Naive thymus-derived CD8-positive, alpha-beta T cell (primary cell): ENCODE results near the gene LRRK1. TPM values are rescaled to one million over a fixed set of nuclear protein-coding genes. Genes with fewer than 3 reads are reported as not detected.

Experiments used
- ATAC-seq, 2 donors: fragments of 150-1000 bp; cut with Tn5 transposase in 1 of 2; sonication (Bioruptor Pico), chemical (Tn5 transposase) in 1 of 2; 1 replicate in 1 of 2; 2 replicates in 1 of 2; pipeline ENCODE4 v1.10.0; 2021; ENCODE audit warnings: mild to moderate bottlenecking in 2 of 2, moderate library complexity in 2 of 2
- POLR2A ChIA-PET: fragments of 350-600 bp; sonication (Branson Sonifier 250); formaldehyde crosslinking; loops from one replicate; lab custom pipeline; 2021; ENCODE audit warnings: antibody characterized with exemption; lab: Charles Lee
- DNase-seq, 10 donors: peaks; one replicate each; pipeline versions ENCODE4 v3.0.0 to v3.0.0-alpha.2; 2020 to 2022
- H3K27ac Mint-ChIP-seq, 10 donors: one replicate each; pipeline ENCODE4 v1.8.0; 2020 to 2022; ENCODE audit warnings: mild to moderate bottlenecking in 10 of 10, mixed read lengths in 10 of 10, moderate library complexity in 4 of 10, inconsistent platforms in 1 of 10
- H3K27me3 Mint-ChIP-seq, 5 donors: one replicate each; pipeline ENCODE4 v1.8.0; 2021 to 2022; ENCODE audit warnings: mixed read lengths in 5 of 5
- H3K36me3 Mint-ChIP-seq, 3 donors: one replicate each; pipeline ENCODE4 v1.8.0; 2020 to 2022; ENCODE audit warnings: mixed read lengths in 3 of 3, mild to moderate bottlenecking in 2 of 3, inconsistent platforms in 1 of 3
- H3K4me1 Mint-ChIP-seq, 4 donors: one replicate each; pipeline ENCODE4 v1.8.0; 2021 to 2022; ENCODE audit warnings: mixed read lengths in 4 of 4
- H3K4me3 Mint-ChIP-seq, 10 donors: one replicate each; pipeline ENCODE4 v1.8.0; 2020 to 2022; ENCODE audit warnings: mild to moderate bottlenecking in 10 of 10, mixed read lengths in 10 of 10, moderate library complexity in 6 of 10, inconsistent platforms in 1 of 10
- H3K9me3 Mint-ChIP-seq, 9 donors: one replicate each; pipeline ENCODE4 v1.8.0; 2020 to 2022; ENCODE audit warnings: mixed read lengths in 9 of 9, mild to moderate bottlenecking in 3 of 9, inconsistent platforms in 1 of 9, moderate library complexity in 1 of 9
- polyA plus RNA-seq, 3 donors: library from polyadenylated mRNA; unstranded; fragments of 300-500 nt; fragmentation: Illumina TruSeq; gene quantifications; one replicate each; pipeline ENCODE4 v1.2.3, GENCODE V29; 2021
- total RNA-seq, 8 experiments: library from RNA in 2 of 8; stranded (reverse) in 2 of 8; gene quantifications; one replicate each; pipeline ENCODE4 v1.2.3 and lab custom pipeline; 2021 to 2026

LRRK1 gene
- total and polyA plus RNA-seq, 5 experiments from 2014 or later: 0.78 to 2.7 TPM; not detected in 3

- peaks cover 25 to 86% (median 44%) of the 10 kb centered on the region in 5 donors for H3K27me3 Mint-ChIP-seq
These were observed 25.2 kb upstream of the LRRK1 start for GRCh38 chr15:100893964-100894295.

GRCh38 chr15:100895721-100896120, 23.4 kb upstream of the LRRK1 start:
- DNase-seq (peak in 1 of 10 donors; percentile 10), ATAC-seq (no peak)
- Mint-ChIP-seq H3K4me3 (no peak overlapping the region), H3K36me3 (no peaks in the 10 kb centered on the region), H3K4me1 (peaks cover 0 to 2% (median 0%) of the 10 kb centered on the region in 4 donors), H3K9me3 (no peaks in the 10 kb centered on the region), H3K27ac (no peak overlapping the region), H3K27me3 (peaks cover 20 to 71% (median 37%) of the 10 kb centered on the region in 5 donors)
- POLR2A ChIA-PET: no interaction called here

More at GRCh38 chr15:100893964-100894295, 25.2 kb upstream of the LRRK1 start:
- Mint-ChIP-seq H3K4me3 (no peak overlapping the region), H3K36me3 (no peaks in the 10 kb centered on the region), H3K9me3 (no peaks in the 10 kb centered on the region), H3K27ac (no peak overlapping the region), H3K4me1 (peaks cover 0 to 12% (median 6%) of the 10 kb centered on the region in 4 donors)
- POLR2A ChIA-PET: no interaction called here
- DNase-seq (no peak), ATAC-seq (no peak)

- Mint-ChIP-seq H3K9me3 (no peaks in the 10 kb centered on the region), H3K27ac (no peak overlapping the region), H3K4me1 (peaks cover 0 to 3% (median under 1%) of the 10 kb centered on the region in 4 donors), H3K27me3 (peaks cover 17 to 54% (median 31%) of the 10 kb centered on the region in 5 donors), H3K36me3 (no peaks in the 10 kb centered on the region), H3K4me3 (no peak overlapping the region)
- POLR2A ChIA-PET: no interaction called here
- no peak for DNase-seq
- no peak for ATAC-seq
These were observed 21.7 kb upstream of the LRRK1 start for GRCh38 chr15:100897221-100898151.

- Mint-ChIP-seq H3K27me3 (peaks cover 14 to 47% (median 25%) of the 10 kb centered on the region in 5 donors), H3K4me1 (peaks cover 0 to 6% (median 2%) of the 10 kb centered on the region in 4 donors), H3K9me3 (no peaks in the 10 kb centered on the region), H3K4me3 (no peak overlapping the region), H3K36me3 (no peaks in the 10 kb centered on the region), H3K27ac (no peak overlapping the region)
- DNase-seq (no peak), ATAC-seq (no peak)
- POLR2A ChIA-PET: no interaction called here
These were observed 21.0 kb upstream of the LRRK1 start for GRCh38 chr15:100898152-100898490.

GRCh38 chr15:100898661-100899462, 20.3 kb upstream of the LRRK1 start:
- no peaks in the 10 kb centered on the region for H3K9me3 Mint-ChIP-seq
- no peak overlapping the region for H3K4me3 Mint-ChIP-seq
- POLR2A ChIA-PET: no interaction called here
- H3K36me3 Mint-ChIP-seq: no peaks in the 10 kb centered on the region
- DNase-seq: no peak
- ATAC-seq: no peak
- peaks cover 10 to 40% (median 18%) of the 10 kb centered on the region in 5 donors for H3K27me3 Mint-ChIP-seq
- peaks cover 0 to 6% (median 2%) of the 10 kb centered on the region in 4 donors for H3K4me1 Mint-ChIP-seq
- no peak overlapping the region for H3K27ac Mint-ChIP-seq

GRCh38 chr15:100899601-100900000, 19.6 kb upstream of the LRRK1 start:
- Mint-ChIP-seq H3K9me3 (no peaks in the 10 kb centered on the region), H3K4me3 (no peak overlapping the region), H3K27ac (no peak overlapping the region), H3K4me1 (peaks cover 0 to 6% (median 2%) of the 10 kb centered on the region in 4 donors), H3K36me3 (no peaks in the 10 kb centered on the region), H3K27me3 (peaks cover 7 to 33% (median 13%) of the 10 kb centered on the region in 5 donors)
- ATAC-seq (no peak), DNase-seq (peak in 1 of 10 donors; percentile 10)
- POLR2A ChIA-PET: no interaction called here

- DNase-seq (no peak), ATAC-seq (no peak)
- Mint-ChIP-seq H3K27ac (no peak overlapping the region), H3K4me3 (no peak overlapping the region), H3K9me3 (no peaks in the 10 kb centered on the region), H3K36me3 (no peaks in the 10 kb centered on the region), H3K4me1 (peaks cover 0 to 6% (median 2%) of the 10 kb centered on the region in 4 donors), H3K27me3 (peaks cover 7 to 26% (median 10%) of the 10 kb centered on the region in 5 donors)
- POLR2A ChIA-PET: no interaction called here
These were observed 18.9 kb upstream of the LRRK1 start for GRCh38 chr15:100900136-100900794.

GRCh38 chr15:100900795-100901169, 18.4 kb upstream of the LRRK1 start:
- H3K9me3 Mint-ChIP-seq: no peaks in the 10 kb centered on the region
- H3K27me3 Mint-ChIP-seq: peaks cover 6 to 24% (median 11%) of the 10 kb centered on the region in 5 donors
- H3K4me1 Mint-ChIP-seq: peaks cover 0 to 6% (median 2%) of the 10 kb centered on the region in 4 donors
- H3K27ac Mint-ChIP-seq: no peak overlapping the region
- no peak overlapping the region for H3K4me3 Mint-ChIP-seq
- no peaks in the 10 kb centered on the region for H3K36me3 Mint-ChIP-seq
- ATAC-seq (no peak), DNase-seq (no peak)
- POLR2A ChIA-PET: no interaction called here

- Mint-ChIP-seq H3K4me3 (no peak overlapping the region), H3K36me3 (no peaks in the 10 kb centered on the region), H3K27me3 (peaks cover 4 to 24% (median 11%) of the 10 kb centered on the region in 5 donors), H3K9me3 (no peaks in the 10 kb centered on the region), H3K27ac (no peak overlapping the region), H3K4me1 (peaks cover 0 to 6% (median 2%) of the 10 kb centered on the region in 4 donors)
- ATAC-seq (no peak), DNase-seq (no peak)
- POLR2A ChIA-PET: no interaction called here
These were observed 17.9 kb upstream of the LRRK1 start for GRCh38 chr15:100901296-100901695.

- Mint-ChIP-seq H3K36me3 (no peaks in the 10 kb centered on the region), H3K4me3 (no peak overlapping the region), H3K4me1 (peaks cover 0 to 6% (median 2%) of the 10 kb centered on the region in 4 donors), H3K27ac (peak overlapping the region in 1 of 10 donors; percentile 45), H3K27me3 (peaks cover 4 to 24% (median 11%) of the 10 kb centered on the region in 5 donors), H3K9me3 (no peaks in the 10 kb centered on the region)
- ATAC-seq: no peak
- DNase-seq: no peak
- POLR2A ChIA-PET: no interaction called here
These were observed 17.3 kb upstream of the LRRK1 start for GRCh38 chr15:100901702-100902435.

- Mint-ChIP-seq H3K9me3 (no peaks in the 10 kb centered on the region), H3K27me3 (peaks cover 5 to 20% (median 10%) of the 10 kb centered on the region in 5 donors), H3K27ac (peak overlapping the region in 3 of 10 donors; percentile 35 to 48 (median 45)), H3K4me1 (peaks cover 0 to 6% (median 2%) of the 10 kb centered on the region in 4 donors), H3K4me3 (peak overlapping the region in 3 of 10 donors; percentile 7 to 8 (median 7)), H3K36me3 (no peaks in the 10 kb centered on the region)
- DNase-seq: no peak
- no peak for ATAC-seq
- POLR2A ChIA-PET: no interaction called here
These were observed 16.6 kb upstream of the LRRK1 start for GRCh38 chr15:100902436-100903167.
